ENCODE results near the gene KCND1.

DNA sequence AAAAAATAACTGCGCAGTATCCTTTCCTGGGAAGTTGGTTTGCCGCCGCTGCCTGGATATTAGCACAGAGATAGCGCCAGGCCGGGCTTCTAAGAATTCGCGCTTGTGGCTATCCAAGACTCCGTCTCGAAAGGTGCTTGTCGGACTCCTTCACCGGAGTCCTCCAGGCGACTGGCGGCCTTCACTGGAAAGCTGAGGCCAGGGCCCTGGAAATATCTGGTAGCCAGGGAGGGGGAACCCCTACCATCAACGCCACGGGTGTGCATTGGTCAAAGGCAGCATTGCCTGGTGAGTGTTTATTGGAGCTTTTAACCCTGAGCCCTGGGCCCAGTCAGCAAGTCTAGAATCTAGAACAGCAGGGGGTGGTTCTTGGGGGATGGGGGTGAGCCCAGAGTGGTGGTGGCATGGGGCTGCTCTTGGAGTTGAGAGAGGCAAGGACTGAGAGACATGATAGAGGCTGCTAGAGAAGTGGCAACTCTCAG, 52.2 kb downstream of the KCND1 start:
- TF ChIP-seq, protein P1, sequence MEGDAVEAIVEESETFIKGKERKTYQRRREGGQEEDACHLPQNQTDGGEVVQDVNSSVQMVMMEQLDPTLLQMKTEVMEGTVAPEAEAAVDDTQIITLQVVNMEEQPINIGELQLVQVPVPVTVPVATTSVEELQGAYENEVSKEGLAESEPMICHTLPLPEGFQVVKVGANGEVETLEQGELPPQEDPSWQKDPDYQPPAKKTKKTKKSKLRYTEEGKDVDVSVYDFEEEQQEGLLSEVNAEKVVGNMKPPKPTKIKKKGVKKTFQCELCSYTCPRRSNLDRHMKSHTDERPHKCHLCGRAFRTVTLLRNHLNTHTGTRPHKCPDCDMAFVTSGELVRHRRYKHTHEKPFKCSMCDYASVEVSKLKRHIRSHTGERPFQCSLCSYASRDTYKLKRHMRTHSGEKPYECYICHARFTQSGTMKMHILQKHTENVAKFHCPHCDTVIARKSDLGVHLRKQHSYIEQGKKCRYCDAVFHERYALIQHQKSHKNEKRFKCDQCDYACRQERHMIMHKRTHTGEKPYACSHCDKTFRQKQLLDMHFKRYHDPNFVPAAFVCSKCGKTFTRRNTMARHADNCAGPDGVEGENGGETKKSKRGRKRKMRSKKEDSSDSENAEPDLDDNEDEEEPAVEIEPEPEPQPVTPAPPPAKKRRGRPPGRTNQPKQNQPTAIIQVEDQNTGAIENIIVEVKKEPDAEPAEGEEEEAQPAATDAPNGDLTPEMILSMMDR (IDR thresholded peaks at IDR 0.05), result no peak
- TF ChIP-seq POLR2A (IDR thresholded peaks at IDR 0.05), result no peak
- TF ChIP-seq EP300 (IDR thresholded peaks at IDR 0.05), result no peak

Measured in gastroesophageal sphincter (tissue), 3 donors.